ENCODE data around the gene LRRC72.
"Not testable (repeated sequence)": the region's sequence is repeated elsewhere in the genome, so short reads cannot be mapped to it uniquely, and the experiment has no call there.

GRCh38 chr7:16540559-16540958, 13.9 kb downstream of the LRRC72 start:
- TF ChIP-seq, protein P1, sequence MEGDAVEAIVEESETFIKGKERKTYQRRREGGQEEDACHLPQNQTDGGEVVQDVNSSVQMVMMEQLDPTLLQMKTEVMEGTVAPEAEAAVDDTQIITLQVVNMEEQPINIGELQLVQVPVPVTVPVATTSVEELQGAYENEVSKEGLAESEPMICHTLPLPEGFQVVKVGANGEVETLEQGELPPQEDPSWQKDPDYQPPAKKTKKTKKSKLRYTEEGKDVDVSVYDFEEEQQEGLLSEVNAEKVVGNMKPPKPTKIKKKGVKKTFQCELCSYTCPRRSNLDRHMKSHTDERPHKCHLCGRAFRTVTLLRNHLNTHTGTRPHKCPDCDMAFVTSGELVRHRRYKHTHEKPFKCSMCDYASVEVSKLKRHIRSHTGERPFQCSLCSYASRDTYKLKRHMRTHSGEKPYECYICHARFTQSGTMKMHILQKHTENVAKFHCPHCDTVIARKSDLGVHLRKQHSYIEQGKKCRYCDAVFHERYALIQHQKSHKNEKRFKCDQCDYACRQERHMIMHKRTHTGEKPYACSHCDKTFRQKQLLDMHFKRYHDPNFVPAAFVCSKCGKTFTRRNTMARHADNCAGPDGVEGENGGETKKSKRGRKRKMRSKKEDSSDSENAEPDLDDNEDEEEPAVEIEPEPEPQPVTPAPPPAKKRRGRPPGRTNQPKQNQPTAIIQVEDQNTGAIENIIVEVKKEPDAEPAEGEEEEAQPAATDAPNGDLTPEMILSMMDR (optimal IDR thresholded peaks at IDR 0.05 in 1 of 3, IDR thresholded peaks at IDR 0.05 in 1 of 3, conservative IDR thresholded peaks at IDR 0.05 in 1 of 3; ENCODE audit: extremely low read depth in 1 of 3, insufficient read depth in 2 of 3, low read length in 3 of 3), result not testable (repeated sequence)
- not testable (repeated sequence) for TF ChIP-seq EZH2 (IDR thresholded peaks at IDR 0.05; ENCODE audit: low read length)

Data from keratinocyte (primary cell).